ENCODE results near the gene PMCH. TPM values are rescaled to one million over a fixed set of nuclear protein-coding genes. Genes with fewer than 3 reads are reported as not detected.

The PMCH gene
- total and polyA plus RNA-seq, 2 donors (not counting 3 experiments of a cell fraction or from before 2014, with no cell fraction given): 0.19 to 1.1 TPM

DNA sequence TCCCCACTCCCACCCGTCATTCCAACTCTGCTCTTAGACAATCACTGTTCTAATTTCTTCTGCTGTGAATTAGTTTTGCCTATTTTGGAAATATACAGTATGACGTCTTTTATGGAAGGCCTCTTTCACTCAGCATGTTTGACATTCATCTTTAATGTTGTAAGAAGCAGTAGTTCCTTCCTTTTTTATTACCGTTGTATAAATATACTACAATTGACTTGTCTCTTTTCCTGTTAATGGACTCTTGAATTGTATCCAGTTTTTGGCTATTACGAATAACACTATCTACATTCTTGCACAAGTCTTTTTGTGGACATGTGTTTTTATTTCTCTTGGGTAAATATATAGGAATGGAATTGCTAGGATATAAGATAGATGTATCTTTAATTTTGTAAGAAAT lies 4.9 kb upstream of the PMCH start:
- H3K27me3 ChIP-seq (ENCODE audit: control insufficient read depth in 2 of 2, insufficient read depth in 2 of 2, low read length in 2 of 2): no peaks in the 10 kb centered on the region
- ChIA-PET POLR2A (no interaction called here), CTCF (no interaction called here)
- DNase-seq (ENCODE audit: low read depth, low spot score): peak; percentile 30
- no peak overlapping the region for H3K4me2 ChIP-seq (ENCODE audit: insufficient read depth, low read length)
- no peaks in the 10 kb centered on the region for H3K36me3 ChIP-seq (ENCODE audit: control insufficient read depth in 2 of 2, extremely low read depth in 1 of 2, insufficient read depth in 2 of 2, low read length in 2 of 2)
- H3K4me1 ChIP-seq (ENCODE audit: control insufficient read depth, extremely low read depth, insufficient read depth, low read length): peaks cover 16% of the 10 kb centered on the region
- no TSS peak for BruUV-seq (replicated peaks)
- H3K9ac ChIP-seq (replicated peaks; ENCODE audit: extremely low read depth, insufficient read depth, low read length): no peak overlapping the region
- peak; percentile 57 for FAIRE-seq
- intact Hi-C loops (cut with micrococcal nuclease): no loop called here
- H3K27ac ChIP-seq (ENCODE audit: insufficient read depth, low read depth, low read length): no peak overlapping the region
- no peaks in the 10 kb centered on the region for H3K9me1 ChIP-seq (replicated peaks; ENCODE audit: control insufficient read depth, extremely low read depth, insufficient read depth, low read length)
- no peak overlapping the region for H3K4me3 ChIP-seq (replicated peaks in 1 of 3; ENCODE audit: insufficient read depth in 1 of 3, low read depth in 1 of 3, low read length in 3 of 3)
- dilution Hi-C loops (cut with MboI; ENCODE audit: extremely low pct_ligation_motif_present, low sequenced_read_pairs): no loop called here
- H2AFZ ChIP-seq (ENCODE audit: low read depth, low read length): no peak overlapping the region
- TF ChIP-seq EZH2 (IDR thresholded peaks at IDR 0.05; ENCODE audit: borderline replicate concordance, low read depth, low read length, severe bottlenecking) (no peak), POLR2A (IDR thresholded peaks at IDR 0.05; ENCODE audit: low read depth, low read length) (no peak), POLR2AphosphoS5 (IDR thresholded peaks at IDR 0.05; ENCODE audit: insufficient read depth, low read depth, low read length) (no peak)
- TF ChIP-seq, protein P1, sequence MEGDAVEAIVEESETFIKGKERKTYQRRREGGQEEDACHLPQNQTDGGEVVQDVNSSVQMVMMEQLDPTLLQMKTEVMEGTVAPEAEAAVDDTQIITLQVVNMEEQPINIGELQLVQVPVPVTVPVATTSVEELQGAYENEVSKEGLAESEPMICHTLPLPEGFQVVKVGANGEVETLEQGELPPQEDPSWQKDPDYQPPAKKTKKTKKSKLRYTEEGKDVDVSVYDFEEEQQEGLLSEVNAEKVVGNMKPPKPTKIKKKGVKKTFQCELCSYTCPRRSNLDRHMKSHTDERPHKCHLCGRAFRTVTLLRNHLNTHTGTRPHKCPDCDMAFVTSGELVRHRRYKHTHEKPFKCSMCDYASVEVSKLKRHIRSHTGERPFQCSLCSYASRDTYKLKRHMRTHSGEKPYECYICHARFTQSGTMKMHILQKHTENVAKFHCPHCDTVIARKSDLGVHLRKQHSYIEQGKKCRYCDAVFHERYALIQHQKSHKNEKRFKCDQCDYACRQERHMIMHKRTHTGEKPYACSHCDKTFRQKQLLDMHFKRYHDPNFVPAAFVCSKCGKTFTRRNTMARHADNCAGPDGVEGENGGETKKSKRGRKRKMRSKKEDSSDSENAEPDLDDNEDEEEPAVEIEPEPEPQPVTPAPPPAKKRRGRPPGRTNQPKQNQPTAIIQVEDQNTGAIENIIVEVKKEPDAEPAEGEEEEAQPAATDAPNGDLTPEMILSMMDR (IDR thresholded peaks at IDR 0.05; ENCODE audit: extremely low read depth in 1 of 2, insufficient read depth in 1 of 2, low read depth in 1 of 2, low read length in 2 of 2): no peak
- no peaks in the 10 kb centered on the region for H3K9me3 ChIP-seq (replicated peaks; ENCODE audit: control insufficient read depth, insufficient read depth, low read length)
- no peaks in the 10 kb centered on the region for H3K79me2 ChIP-seq (ENCODE audit: control insufficient read depth, insufficient read depth, low read length)
- no peaks in the 10 kb centered on the region for H4K20me1 ChIP-seq (replicated peaks; ENCODE audit: control insufficient read depth, extremely low read depth, insufficient read depth, low read length)

DNA sequence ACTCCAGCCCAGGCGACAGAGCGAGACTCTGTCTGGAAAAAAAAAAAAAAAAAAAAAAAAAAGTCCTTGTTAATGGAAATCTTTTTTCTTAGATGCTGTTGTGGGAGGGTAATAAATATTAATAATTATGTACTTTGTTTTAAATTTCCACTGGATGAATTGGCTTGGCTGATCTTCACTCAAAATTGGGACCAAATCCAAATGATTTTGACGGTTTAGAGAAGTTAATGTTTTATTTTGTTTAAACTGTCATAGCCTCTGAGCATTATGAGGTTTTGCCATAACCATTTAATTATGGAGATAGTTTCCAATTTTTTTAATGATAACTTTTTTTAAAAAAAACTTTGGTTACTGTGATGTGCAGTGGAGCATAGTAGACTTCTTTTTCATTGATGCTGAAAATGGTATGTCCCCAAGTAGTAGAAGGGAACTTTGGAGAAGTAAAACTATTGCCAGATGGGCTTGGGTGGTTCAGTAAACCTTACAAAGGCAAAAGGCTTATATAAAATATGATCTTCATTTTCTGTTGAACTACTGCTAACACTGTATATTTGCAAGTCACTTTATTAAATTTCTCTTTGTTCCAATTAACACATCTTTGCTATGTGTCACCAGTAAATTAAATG lies 3.9 kb upstream of the PMCH start:
- H3K36me3 ChIP-seq (ENCODE audit: control insufficient read depth in 2 of 2, extremely low read depth in 1 of 2, insufficient read depth in 2 of 2, low read length in 2 of 2): no peaks in the 10 kb centered on the region
- dilution Hi-C loops (cut with MboI; ENCODE audit: extremely low pct_ligation_motif_present, low sequenced_read_pairs): no loop called here
- no TSS peak for BruUV-seq (replicated peaks)
- intact Hi-C loops (cut with micrococcal nuclease): no loop called here
- TF ChIP-seq JUN (IDR thresholded peaks at IDR 0.05; ENCODE audit: borderline replicate concordance, insufficient read depth, insufficient read length, low read depth) (no peak), FOS (IDR thresholded peaks at IDR 0.05; ENCODE audit: borderline replicate concordance, insufficient read depth, low read length) (no peak), MYC (IDR thresholded peaks at IDR 0.05; ENCODE audit: low read depth, low read length) (no peak), POLR2A (IDR thresholded peaks at IDR 0.05; ENCODE audit: low read depth, low read length) (no peak)
- H2AFZ ChIP-seq (ENCODE audit: low read depth, low read length): no peak overlapping the region
- peaks cover 22% of the 10 kb centered on the region for H3K4me1 ChIP-seq (ENCODE audit: control insufficient read depth, extremely low read depth, insufficient read depth, low read length)
- H3K27me3 ChIP-seq (ENCODE audit: control insufficient read depth in 2 of 2, insufficient read depth in 2 of 2, low read length in 2 of 2): no peaks in the 10 kb centered on the region
- ChIA-PET CTCF (no interaction called here), POLR2A (no interaction called here)
- no peaks in the 10 kb centered on the region for H3K79me2 ChIP-seq (ENCODE audit: control insufficient read depth, insufficient read depth, low read length)
- no peak overlapping the region for H3K27ac ChIP-seq (ENCODE audit: insufficient read depth, low read depth, low read length)
- no peaks in the 10 kb centered on the region for H3K9me1 ChIP-seq (replicated peaks; ENCODE audit: control insufficient read depth, extremely low read depth, insufficient read depth, low read length)
- H4K20me1 ChIP-seq (replicated peaks; ENCODE audit: control insufficient read depth, extremely low read depth, insufficient read depth, low read length): no peaks in the 10 kb centered on the region
- DNase-seq (ENCODE audit: low read depth, low spot score): no peak
- no peak overlapping the region for H3K9ac ChIP-seq (replicated peaks; ENCODE audit: extremely low read depth, insufficient read depth, low read length)
- no peak for FAIRE-seq
- no peak overlapping the region for H3K4me2 ChIP-seq (ENCODE audit: insufficient read depth, low read length)
- no peaks in the 10 kb centered on the region for H3K9me3 ChIP-seq (replicated peaks; ENCODE audit: control insufficient read depth, insufficient read depth, low read length)
- no peak overlapping the region for H3K4me3 ChIP-seq (replicated peaks in 1 of 3; ENCODE audit: insufficient read depth in 1 of 3, low read depth in 1 of 3, low read length in 3 of 3)
